ENCODE measurements around the gene MED13.

MED13 gene

GRCh38 chr17:62109924-62110323 lies 44.8 kb upstream of the MED13 start:
- TF ChIP-seq TAF1 (IDR thresholded peaks at IDR 0.05; ENCODE audit: borderline replicate concordance, insufficient read depth, low read length) (no peak), REST (IDR thresholded peaks at IDR 0.05; ENCODE audit: insufficient read depth in 1 of 2, low read depth in 2 of 2, low read length in 2 of 2) (no peak), POLR2AphosphoS5 (IDR thresholded peaks at IDR 0.05; ENCODE audit: low read depth, low read length) (no peak), FOXP2 (optimal IDR thresholded peaks at IDR 0.05; ENCODE audit: borderline replicate concordance, extremely low read depth, extremely low read length, insufficient read depth) (no peak), SIN3A (IDR thresholded peaks at IDR 0.05; ENCODE audit: borderline replicate concordance, insufficient read depth, low read length) (no peak)

- TF ChIP-seq REST (IDR thresholded peaks at IDR 0.05; ENCODE audit: insufficient read depth in 1 of 2, low read depth in 2 of 2, low read length in 2 of 2) (no peak), TAF1 (IDR thresholded peaks at IDR 0.05; ENCODE audit: borderline replicate concordance, insufficient read depth, low read length) (no peak)
These were observed 44.4 kb upstream of the MED13 start for GRCh38 chr17:62109378-62109902.

GRCh38 chr17:62105861-62106260 lies 40.8 kb upstream of the MED13 start:
- TF ChIP-seq POLR2AphosphoS5 (IDR thresholded peaks at IDR 0.05; ENCODE audit: low read depth, low read length) (no peak), SIN3A (IDR thresholded peaks at IDR 0.05; ENCODE audit: borderline replicate concordance, insufficient read depth, low read length) (no peak), TAF1 (IDR thresholded peaks at IDR 0.05; ENCODE audit: borderline replicate concordance, insufficient read depth, low read length) (no peak), REST (IDR thresholded peaks at IDR 0.05; ENCODE audit: insufficient read depth in 1 of 2, low read depth in 2 of 2, low read length in 2 of 2) (no peak), FOXP2 (optimal IDR thresholded peaks at IDR 0.05; ENCODE audit: borderline replicate concordance, extremely low read depth, extremely low read length, insufficient read depth) (no peak)

GRCh38 chr17:62105357-62105756 lies 40.3 kb upstream of the MED13 start:
- TF ChIP-seq REST (IDR thresholded peaks at IDR 0.05; ENCODE audit: insufficient read depth in 1 of 2, low read depth in 2 of 2, low read length in 2 of 2) = no peak
- TF ChIP-seq POLR2AphosphoS5 (IDR thresholded peaks at IDR 0.05; ENCODE audit: low read depth, low read length) = no peak
- no peak for TF ChIP-seq TAF1 (IDR thresholded peaks at IDR 0.05; ENCODE audit: borderline replicate concordance, insufficient read depth, low read length)
- TF ChIP-seq SIN3A (IDR thresholded peaks at IDR 0.05; ENCODE audit: borderline replicate concordance, insufficient read depth, low read length) = no peak
- TF ChIP-seq FOXP2 (optimal IDR thresholded peaks at IDR 0.05; ENCODE audit: borderline replicate concordance, extremely low read depth, extremely low read length, insufficient read depth) = no peak

GRCh38 chr17:62101515-62101914 lies 36.4 kb upstream of the MED13 start:
- TF ChIP-seq REST (IDR thresholded peaks at IDR 0.05; ENCODE audit: insufficient read depth in 1 of 2, low read depth in 2 of 2, low read length in 2 of 2) (no peak), FOXP2 (optimal IDR thresholded peaks at IDR 0.05; ENCODE audit: borderline replicate concordance, extremely low read depth, extremely low read length, insufficient read depth) (no peak), POLR2AphosphoS5 (IDR thresholded peaks at IDR 0.05; ENCODE audit: low read depth, low read length) (no peak), SIN3A (IDR thresholded peaks at IDR 0.05; ENCODE audit: borderline replicate concordance, insufficient read depth, low read length) (no peak), TAF1 (IDR thresholded peaks at IDR 0.05; ENCODE audit: borderline replicate concordance, insufficient read depth, low read length) (no peak)

Data from PFSK-1 (cell line).